Measurements from ENCODE around the gene COL1A1.

Gene COL1A1

GRCh38 chr17:50187751-50188530, 13.5 kb downstream of the COL1A1 start:
- DNase-seq (ENCODE audit: low read depth in 3 of 3, low spot score in 1 of 3): no peak

DNA sequence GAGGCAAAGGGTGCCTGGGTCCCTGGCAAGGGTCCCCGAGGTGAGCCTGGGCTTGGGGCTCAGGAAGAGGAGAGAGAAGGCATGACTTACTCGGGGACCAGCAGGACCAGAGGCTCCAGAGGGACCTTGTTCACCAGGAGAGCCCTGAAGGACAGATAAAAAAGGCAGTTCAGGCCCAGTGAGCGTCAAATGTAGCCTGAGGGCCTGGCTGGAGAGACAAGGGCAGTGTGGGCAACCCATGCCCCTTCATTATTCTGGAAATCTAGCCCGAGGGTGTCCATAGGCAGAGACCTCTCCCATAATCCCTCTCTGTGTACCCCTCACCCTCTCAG, 14.1 kb downstream of the COL1A1 start:
- no peak for DNase-seq (ENCODE audit: low read depth in 3 of 3, low spot score in 1 of 3)

DNA sequence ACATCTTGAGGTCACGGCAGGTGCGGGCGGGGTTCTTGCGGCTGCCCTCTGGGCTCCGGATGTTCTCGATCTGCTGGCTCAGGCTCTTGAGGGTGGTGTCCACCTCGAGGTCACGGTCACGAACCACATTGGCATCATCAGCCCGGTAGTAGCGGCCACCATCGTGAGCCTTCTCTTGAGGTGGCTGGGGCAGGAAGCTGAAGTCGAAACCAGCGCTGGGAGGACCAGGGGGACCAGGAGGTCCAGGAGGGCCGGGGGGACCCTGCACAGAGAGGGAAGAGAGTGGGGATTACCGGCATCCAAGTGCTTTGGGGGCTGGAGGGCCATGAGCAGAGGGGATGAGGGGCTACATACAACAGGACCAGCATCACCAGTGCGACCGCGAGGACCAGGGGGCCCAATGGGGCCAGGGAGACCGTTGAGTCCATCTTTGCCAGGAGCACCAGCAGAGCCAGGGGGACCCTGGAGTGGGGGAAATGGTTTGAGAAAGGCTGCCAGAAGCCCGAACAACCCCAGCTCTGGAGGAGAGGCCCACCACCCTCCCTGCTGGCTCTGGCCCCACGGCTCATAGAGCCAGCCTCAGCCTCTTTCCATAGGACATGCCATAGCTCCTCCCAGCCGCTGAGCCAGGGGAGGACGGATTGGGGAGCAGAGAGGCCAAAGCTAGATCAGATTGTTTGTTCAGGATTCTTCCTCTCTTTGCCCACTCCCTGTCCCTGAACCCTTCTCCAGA, 14.6 kb downstream of the COL1A1 start:
- DNase-seq (ENCODE audit: low read depth in 3 of 3, low spot score in 1 of 3): no peak

GRCh38 chr17:50185631-50186471, 15.6 kb downstream of the COL1A1 start:
- no peak for DNase-seq (ENCODE audit: low read depth in 3 of 3, low spot score in 1 of 3)

DNA sequence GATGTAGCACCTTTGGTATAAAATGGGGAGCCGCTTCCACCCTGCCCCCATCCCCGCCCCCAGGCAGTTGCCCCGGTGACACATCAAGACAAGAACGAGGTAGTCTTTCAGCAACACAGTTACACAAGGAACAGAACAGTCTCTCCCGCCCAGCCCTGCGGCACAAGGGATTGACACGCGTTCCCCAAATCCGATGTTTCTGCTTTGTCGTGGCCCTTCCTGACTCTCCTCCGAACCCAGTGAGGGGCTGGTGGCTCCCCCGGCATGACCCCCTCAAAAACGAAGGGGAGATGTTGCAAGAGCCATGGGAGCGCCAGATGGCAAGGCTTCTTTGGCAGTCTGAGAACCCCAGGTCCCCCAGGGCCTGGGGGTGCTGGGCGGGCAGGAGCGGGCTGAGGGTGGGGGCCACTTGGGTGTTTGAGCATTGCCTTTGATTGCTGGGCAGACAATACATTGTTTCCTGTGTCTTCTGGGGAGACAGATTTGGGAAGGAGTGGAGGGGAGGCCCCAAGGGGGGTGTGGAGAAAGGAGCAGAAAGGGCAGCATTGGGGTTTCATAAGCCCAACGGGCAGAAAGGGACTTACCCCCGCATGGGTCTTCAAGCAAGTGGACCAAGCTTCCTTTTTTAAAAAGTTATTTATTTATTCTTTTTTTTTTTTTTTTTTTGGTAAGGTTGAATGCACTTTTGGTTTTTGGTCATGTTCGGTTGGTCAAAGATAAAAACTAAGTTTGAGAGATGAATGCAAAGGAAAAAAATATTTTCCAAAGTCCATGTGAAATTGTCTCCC, 16.6 kb downstream of the COL1A1 start:
- DNase-seq (ENCODE audit: low read depth in 3 of 3, low spot score in 1 of 3): no peak

DNA sequence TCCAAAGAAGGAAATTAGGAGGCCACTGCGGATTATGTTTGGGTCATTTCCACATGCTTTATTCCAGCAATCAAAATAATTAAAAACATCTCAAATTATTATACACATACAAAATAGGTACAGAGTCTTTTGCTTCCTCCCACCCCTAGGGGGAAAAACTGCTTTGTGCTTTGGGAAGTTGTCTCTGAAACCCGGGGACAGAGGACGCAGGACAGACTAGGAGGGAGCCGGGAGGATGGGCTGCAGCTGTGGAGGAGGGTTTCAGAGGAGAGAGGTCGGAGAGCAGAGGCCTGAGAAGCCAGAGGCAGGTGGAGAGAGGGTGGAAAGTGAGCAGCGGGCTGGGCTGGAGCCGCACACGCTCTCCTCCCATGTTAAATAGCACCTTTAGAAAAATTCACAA, 17.4 kb downstream of the COL1A1 start:
- no peak for DNase-seq (ENCODE audit: low read depth in 3 of 3, low spot score in 1 of 3)

- no peak for DNase-seq (ENCODE audit: low read depth in 3 of 3, low spot score in 1 of 3)
Observed at GRCh38 chr17:50183421-50183994, 17.9 kb downstream of the COL1A1 start.

- DNase-seq (ENCODE audit: low read depth in 3 of 3, low spot score in 1 of 3): no peak
Observed at GRCh38 chr17:50182783-50183420, 18.5 kb downstream of the COL1A1 start.

DNA sequence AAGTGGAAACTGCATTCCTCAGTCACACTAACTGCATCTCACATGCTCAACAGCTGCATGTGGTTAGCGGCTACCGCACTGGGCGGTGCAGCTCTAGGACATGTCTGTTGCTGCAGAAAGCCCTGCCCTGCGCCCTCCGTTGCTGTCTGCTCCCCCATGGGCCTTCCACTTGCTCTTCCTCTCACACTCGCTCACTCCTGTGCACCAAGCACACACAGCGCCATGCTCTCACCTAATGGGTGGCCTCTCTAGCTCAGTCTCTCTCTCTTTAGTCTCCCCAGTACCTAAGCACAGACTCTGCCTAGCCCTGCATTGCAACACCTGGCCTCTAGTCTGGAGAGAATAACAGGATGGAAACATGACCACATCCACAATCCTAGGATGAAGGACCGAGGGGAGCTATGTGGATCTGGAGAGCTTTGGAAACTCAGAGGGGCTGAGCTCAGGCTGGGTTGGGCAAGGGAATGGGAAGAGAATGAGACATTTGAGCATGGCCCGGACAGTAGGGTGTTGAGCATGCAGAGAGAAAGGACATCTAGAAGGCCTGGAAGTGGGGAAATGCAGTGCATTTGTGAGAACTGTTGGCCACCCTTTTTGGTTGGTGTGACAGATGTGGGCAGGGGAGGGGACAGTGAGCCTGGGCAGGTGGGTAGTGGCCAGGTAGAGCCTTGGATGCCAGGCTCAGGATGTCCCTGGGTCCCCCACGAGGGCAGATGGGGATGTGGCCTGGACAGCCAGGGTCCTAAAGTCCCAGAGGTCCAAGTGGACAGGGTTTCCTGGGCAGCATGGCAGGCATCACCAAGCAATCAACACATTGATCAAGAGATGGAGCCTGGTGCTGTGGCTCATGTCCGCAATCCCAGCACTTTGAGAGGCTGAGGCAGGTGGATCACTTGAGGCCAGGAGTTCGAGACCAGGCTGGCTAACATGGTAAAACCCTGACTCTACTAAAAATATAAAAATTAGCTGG, 19.6 kb downstream of the COL1A1 start:
- DNase-seq (ENCODE audit: low read depth in 3 of 3, low spot score in 1 of 3): no peak

DNA sequence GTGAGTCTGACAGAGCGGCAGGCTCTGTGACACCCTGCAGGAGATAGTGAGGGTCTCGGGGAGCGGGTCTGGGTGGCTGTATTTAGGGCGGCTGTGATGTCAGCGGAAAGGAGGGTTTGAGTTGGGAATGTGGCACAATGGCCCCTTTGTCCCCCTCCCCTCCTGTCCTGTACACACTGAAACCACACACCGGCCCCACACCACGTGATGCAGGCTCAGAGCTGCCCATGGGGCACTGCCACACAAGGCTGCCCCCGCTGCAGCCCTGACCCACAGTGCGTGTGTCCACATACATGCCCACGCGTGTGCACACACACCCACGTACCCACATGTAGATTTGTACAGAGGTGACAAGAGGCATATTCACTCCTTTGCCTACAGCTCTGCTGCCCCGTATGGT, 20.3 kb downstream of the COL1A1 start:
- DNase-seq (ENCODE audit: low read depth in 3 of 3, low spot score in 1 of 3): no peak

DNA sequence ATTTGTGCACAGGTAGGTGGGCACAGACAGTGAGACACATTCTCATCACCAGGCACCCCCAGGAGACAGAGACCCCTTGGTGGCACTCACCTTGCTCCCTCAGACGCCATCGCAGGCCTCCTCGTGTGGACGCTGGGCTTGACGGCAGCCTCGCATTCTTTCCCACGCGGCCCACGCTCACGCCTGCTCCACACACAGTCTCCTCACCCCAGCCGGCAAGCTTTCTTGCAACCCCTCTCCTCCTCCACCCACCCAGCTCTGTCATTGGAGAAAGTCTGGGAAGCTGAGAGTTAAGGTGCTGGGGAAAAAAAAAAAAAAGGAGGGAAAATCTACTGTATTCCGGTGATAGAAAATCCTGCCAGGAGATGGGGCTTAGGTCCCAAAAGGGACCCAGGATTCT, 20.8 kb downstream of the COL1A1 start:
- no peak for DNase-seq (ENCODE audit: low read depth in 3 of 3, low spot score in 1 of 3)

- DNase-seq (ENCODE audit: low read depth in 3 of 3, low spot score in 1 of 3): no peak
Observed at GRCh38 chr17:50180111-50180510, 21.3 kb downstream of the COL1A1 start.

GRCh38 chr17:50177983-50178834, 23.2 kb downstream of the COL1A1 start:
- DNase-seq (ENCODE audit: low read depth in 3 of 3, low spot score in 1 of 3): peak in 1 of 3 donors; percentile 27

DNA sequence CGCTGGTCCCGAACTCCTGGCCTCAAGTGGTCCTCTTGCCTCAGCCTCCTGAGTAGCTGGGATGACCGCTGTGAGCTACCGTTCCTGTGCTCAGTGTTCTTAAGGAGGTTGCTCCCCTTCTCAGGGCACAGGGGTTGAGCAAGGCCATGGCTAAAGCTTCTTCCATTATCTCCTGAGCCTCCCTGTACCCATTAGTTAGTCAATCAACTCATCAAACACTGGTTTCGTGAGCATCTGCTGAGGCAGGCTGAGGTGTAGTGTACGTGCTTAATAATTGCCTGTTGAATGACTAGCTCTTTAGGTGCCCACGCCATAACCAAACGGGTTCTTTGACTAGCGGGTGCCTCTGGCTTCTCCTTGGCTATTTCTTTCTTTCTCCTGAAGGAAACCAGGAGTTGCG, 24.0 kb downstream of the COL1A1 start:
- DNase-seq (ENCODE audit: low read depth in 3 of 3, low spot score in 1 of 3): no peak

DNA sequence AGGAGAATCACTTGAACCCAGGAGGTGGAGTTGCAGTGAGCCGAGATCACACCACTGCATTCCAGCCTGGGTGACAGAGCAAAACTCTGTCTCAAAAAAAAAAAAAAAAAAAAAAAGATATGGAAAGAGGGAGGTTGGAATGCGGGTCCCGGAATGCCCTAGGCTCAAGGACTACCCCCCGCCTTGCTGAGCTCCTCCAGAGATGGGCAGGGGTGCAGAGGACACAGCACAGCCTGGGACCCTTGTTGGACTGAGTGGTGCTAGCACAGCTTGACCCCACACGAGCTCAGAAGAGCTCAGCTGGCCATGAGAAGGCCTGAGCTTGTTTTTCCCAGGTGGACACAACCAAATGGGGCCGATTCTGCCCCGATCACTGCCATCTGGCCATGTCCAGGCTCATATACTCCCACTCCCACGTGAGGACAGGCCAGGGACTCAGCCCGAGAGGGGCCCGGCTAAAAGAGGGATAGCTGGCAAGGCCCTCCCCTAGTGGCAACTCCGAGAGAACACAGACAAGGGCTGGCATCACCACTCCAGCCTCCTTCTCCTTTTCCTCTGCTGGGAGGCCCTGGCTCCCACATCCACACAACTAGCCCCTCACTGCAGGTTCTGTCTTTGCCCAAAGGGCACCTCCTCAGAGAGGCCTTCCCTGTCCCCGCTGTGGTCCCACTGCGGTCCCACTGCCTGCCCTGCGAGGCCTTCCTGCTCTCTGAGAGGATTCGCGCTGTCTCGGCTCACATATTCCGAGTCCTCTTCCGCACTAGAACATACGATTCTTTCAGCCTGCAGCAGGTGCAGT, 24.7 kb downstream of the COL1A1 start:
- no peak for DNase-seq (ENCODE audit: low read depth in 3 of 3, low spot score in 1 of 3)

GRCh38 chr17:50175035-50175807, 26.2 kb downstream of the COL1A1 start:
- DNase-seq (ENCODE audit: low read depth in 3 of 3, low spot score in 1 of 3): no peak

GRCh38 chr17:50174444-50174843, 27.0 kb downstream of the COL1A1 start:
- no peak for DNase-seq (ENCODE audit: low read depth in 3 of 3, low spot score in 1 of 3)
